IMR-90 (cell line): ENCODE results near the gene B3GAT2. TPM values are rescaled to one million over a fixed set of nuclear protein-coding genes. Genes with fewer than 3 reads are reported as not detected.

ENCODE experiments used
- ATAC-seq: fragments of 200-7000 bp; cut with Tn5 transposase; 2 replicates; pipeline ENCODE4 v1.9.1; 2020; ENCODE audit warnings: low read depth, mild to moderate bottlenecking, moderate library complexity
- BruUV-seq: library from RNA; stranded (reverse); fragments of 400-500 nt; replicated peaks from 2 replicates; lab custom pipeline; 2021; lab: Mats Ljungman, UMichigan
- CTCF ChIA-PET: fragments of 300-600 bp; formaldehyde crosslinking; extraction: SDS; loops from one replicate; lab custom pipeline; 2021; ENCODE audit warnings: antibody characterized with exemption; lab: Yijun Ruan, JAX
- POLR2A ChIA-PET: fragments of 300-600 bp; sonication (Branson Sonifier 250); formaldehyde crosslinking; loops from one replicate; lab custom pipeline; 2022; ENCODE audit warnings: antibody characterized with exemption; ENCODE audit not compliant: unreplicated experiment; lab: Charles Lee
- DNase-seq: peaks from one replicate; pipeline ENCODE4 v3.0.0; 2013
- H2AFZ ChIP-seq: replicated peaks from 2 replicates; pipeline ENCODE3; 2013; ENCODE audit warnings: low read length, mild to moderate bottlenecking; ENCODE audit not compliant: poor library complexity
- H2AK5ac ChIP-seq: 2 replicates; pipeline ENCODE4 v1.6.1; 2013; ENCODE audit warnings: low read depth, low read length, inconsistent platforms
- H2AK9ac ChIP-seq: replicated peaks from 2 replicates; pipeline ENCODE3; 2013; ENCODE audit warnings: mild to moderate bottlenecking, low read depth, low read length, moderate library complexity; ENCODE audit not compliant: poor library complexity
- H2BK120ac ChIP-seq: 2 replicates; pipeline ENCODE4 v1.6.1; 2013; ENCODE audit warnings: low read depth, low read length, inconsistent platforms
- H2BK15ac ChIP-seq: 3 replicates; pipeline ENCODE4 v1.6.1; 2013; ENCODE audit warnings: low read depth, low read length, inconsistent platforms
- H2BK20ac ChIP-seq: 2 replicates; pipeline ENCODE4 v1.6.1; 2013; ENCODE audit warnings: low read depth, mild to moderate bottlenecking, inconsistent platforms, low read length, moderate library complexity
- H2BK5ac ChIP-seq: 2 replicates; pipeline ENCODE4 v1.6.1; 2013; ENCODE audit warnings: mild to moderate bottlenecking, low read depth, low read length, inconsistent platforms; ENCODE audit not compliant: poor library complexity, severe bottlenecking
- H3K14ac ChIP-seq: replicated peaks from 2 replicates; pipeline ENCODE4 v1.6.1; 2013; ENCODE audit warnings: low read depth, low read length, inconsistent platforms
- H3K18ac ChIP-seq: 2 replicates; pipeline ENCODE4 v1.6.1; 2013; ENCODE audit warnings: low read depth, low read length, control low read depth
- H3K23ac ChIP-seq: 2 replicates; pipeline ENCODE4 v1.6.1; 2013; ENCODE audit warnings: low read depth, low read length, inconsistent platforms
- H3K27ac ChIP-seq: 2 replicates; pipeline ENCODE4 v1.5.1; 2013; ENCODE audit warnings: mild to moderate bottlenecking, control low read depth, low read length; ENCODE audit not compliant: insufficient read depth
- H3K27me3 ChIP-seq: 2 replicates; pipeline ENCODE4 v1.6.1; 2013; ENCODE audit warnings: low read length; ENCODE audit not compliant: control insufficient read depth, insufficient read depth
- H3K36me3 ChIP-seq: 2 replicates; pipeline ENCODE4 v1.6.1; 2013; ENCODE audit warnings: low read length, mixed read lengths; ENCODE audit not compliant: control insufficient read depth, insufficient read depth
- H3K4ac ChIP-seq: 2 replicates; pipeline ENCODE4 v1.6.1; 2013; ENCODE audit warnings: low read depth, low read length, inconsistent platforms
- H3K4me1 ChIP-seq: 2 replicates; pipeline ENCODE4 v1.6.1; 2013; ENCODE audit warnings: low read length, mixed read lengths; ENCODE audit not compliant: control insufficient read depth, insufficient read depth
- H3K4me2 ChIP-seq: 2 replicates; pipeline ENCODE4 v1.6.1; 2013; ENCODE audit warnings: low read depth, mild to moderate bottlenecking, control low read depth, low read length, moderate library complexity
- H3K4me3 ChIP-seq: 2 replicates; pipeline ENCODE4 v1.5.1; 2013; ENCODE audit warnings: low read depth, mild to moderate bottlenecking, control low read depth, low read length, moderate library complexity; ENCODE audit not compliant: insufficient read depth
- H3K56ac ChIP-seq: 2 replicates; pipeline ENCODE4 v1.6.1; 2013; ENCODE audit warnings: low read length, inconsistent platforms; ENCODE audit not compliant: insufficient read depth; ENCODE audit errors: extremely low read depth
- H3K79me1 ChIP-seq, 2 experiments: 2 replicates each; pipeline ENCODE4 v1.6.1; 2013; ENCODE audit warnings: low read length in 2 of 2, inconsistent platforms in 1 of 2, low read depth in 1 of 2
- H3K9ac ChIP-seq: 2 replicates; pipeline ENCODE4 v1.6.1; 2013; ENCODE audit warnings: low read depth, low read length, control low read depth
- H3K9me1 ChIP-seq: 2 replicates; pipeline ENCODE4 v1.6.1; 2013; ENCODE audit warnings: low read length, inconsistent platforms; ENCODE audit not compliant: insufficient read depth
- H3K9me3 ChIP-seq: 2 replicates; pipeline ENCODE4 v1.6.1; 2013; ENCODE audit warnings: low read length; ENCODE audit not compliant: control insufficient read depth, insufficient read depth
- H4K20me1 ChIP-seq: 2 replicates; pipeline ENCODE4 v1.6.1; 2013; ENCODE audit warnings: low read length, inconsistent platforms; ENCODE audit not compliant: insufficient read depth
- H4K5ac ChIP-seq: 2 replicates; pipeline ENCODE4 v1.6.1; 2013; ENCODE audit warnings: mild to moderate bottlenecking, low read depth, low read length, control low read depth
- H4K8ac ChIP-seq, 2 experiments: 2 replicates each; pipeline ENCODE4 v1.6.1; 2013; ENCODE audit warnings: low read depth in 2 of 2, low read length in 2 of 2, control low read depth in 1 of 2, inconsistent platforms in 1 of 2
- H4K91ac ChIP-seq: 2 replicates; pipeline ENCODE4 v1.6.1; 2013; ENCODE audit warnings: low read depth, low read length, inconsistent platforms; ENCODE audit not compliant: insufficient read depth
- CEBPB ChIP-seq: IDR thresholded peaks from 2 replicates; pipeline ENCODE4 v1.6.1; 2012; ENCODE audit warnings: low read depth, low read length, improper control_type of control experiment
- CHD1 ChIP-seq: IDR thresholded peaks from 2 replicates; pipeline ENCODE4 v1.6.1; 2012; ENCODE audit warnings: low read depth, low read length, improper control_type of control experiment
- WGBS, 2 experiments: methylation state at CpG; one replicate each; pipeline versions ENCODE4 v1.1.5 to v1.1.7; 2013; ENCODE audit warnings: missing lambda C conversion rate in 2 of 2; ENCODE audit not compliant: insufficient read length in 1 of 2; ENCODE audit errors: extremely low coverage in 2 of 2; 5-methylcytosine and 5-hydroxymethylcytosine counted together
- dilution Hi-C: fragments of 300-500 bp; cut with HindIII; formaldehyde crosslinking; loops from one replicate; pipeline ENCODE4 v1.14.3; 2018; ENCODE audit warnings: low sequenced_read_pairs; ENCODE audit not compliant: unreplicated experiment
- in situ Hi-C: fragments of 300-500 bp; cut with MboI; formaldehyde crosslinking; loops from 3 replicates; pipeline ENCODE4 v1.14.3; 2019; ENCODE audit warnings: low sequenced_read_pairs, inconsistent platforms, mixed read lengths
- intact Hi-C: fragments of 100-400 bp; cut with micrococcal nuclease; formaldehyde crosslinking; loops from 2 replicates; pipeline ENCODE4 v1.10.0; 2022
- polyA plus RNA-seq, 3 experiments: library from polyadenylated mRNA; depleted of rRNA; stranded (reverse); fragments of >200 nt; gene quantifications; 2 replicates each; pipeline ENCODE4 v1.2.3, GENCODE V29; 2012; ENCODE audit warnings: low replicate concordance in 1 of 3
- total RNA-seq: library from RNA; depleted of rRNA; stranded (reverse); fragments of >200 nt; gene quantifications from 2 replicates; pipeline ENCODE4 v1.2.3, GENCODE V29; 2012

Gene B3GAT2
- total and polyA plus RNA-seq, 2 of the 4 experiments (the other 2 are of a cell fraction) = 0.02 TPM; not detected in 1

- ChIA-PET POLR2A (no interaction called here), CTCF (interaction anchor here (1.0 kb wide), 1 partner anchor 12 kb away, joined by 3 read pairs; no protein-coding TSS in a partner anchor)
- in situ Hi-C loops = no loop called here
- ATAC-seq = peak; percentile 86
- no peak overlapping the region for H2AK5ac ChIP-seq
- peaks cover 4% of the 10 kb centered on the region; the same call in 1 of the 2 replicates for H3K4me1 ChIP-seq
- no peak overlapping the region; the same call in 1 of the 2 replicates for H4K5ac ChIP-seq
- H2BK5ac ChIP-seq = peak overlapping the region; percentile 54
- no peaks in the 10 kb centered on the region for H3K9me3 ChIP-seq
- peaks cover 1% of the 10 kb centered on the region; the same call in 1 of the 2 replicates for H3K36me3 ChIP-seq
- intact Hi-C loops = no loop called here
- TF ChIP-seq CEBPB = peak; percentile 61; the same call in 1 of the 2 replicates
- TF ChIP-seq CHD1 = no peak
- H3K9ac ChIP-seq = no peak overlapping the region
- H2BK20ac ChIP-seq = no peak overlapping the region
- H2BK15ac ChIP-seq = no peak overlapping the region
- peak; percentile 85 for DNase-seq
- H3K79me1 ChIP-seq = no peaks in the 10 kb centered on the region
- no peak overlapping the region for H2AFZ ChIP-seq
- H3K27me3 ChIP-seq = no peaks in the 10 kb centered on the region
- no peak overlapping the region for H3K56ac ChIP-seq
- dilution Hi-C loops = no loop called here
- 100% methylated on average over 1 of the region's 1 CpG; no CpG with 5 or more reads in 1 of the 2 experiments for WGBS, 2 experiments
- no peak overlapping the region for H4K91ac ChIP-seq
- BruUV-seq = no TSS peak
- no peak overlapping the region for H3K27ac ChIP-seq
- no peak overlapping the region for H3K14ac ChIP-seq
- no peak overlapping the region for H4K8ac ChIP-seq
- no peak overlapping the region for H3K4me2 ChIP-seq
- no peak overlapping the region for H3K4me3 ChIP-seq
- no peaks in the 10 kb centered on the region for H3K9me1 ChIP-seq
- no peak overlapping the region for H2AK9ac ChIP-seq
- H3K23ac ChIP-seq = no peak overlapping the region
- no peak overlapping the region for H3K4ac ChIP-seq
- H3K18ac ChIP-seq = peak overlapping the region; percentile 69; the same call in 1 of the 2 replicates
- H2BK120ac ChIP-seq = no peak overlapping the region
- no peaks in the 10 kb centered on the region; the same call in 1 of the 2 replicates for H4K20me1 ChIP-seq
Measured at GRCh38 chr6:70849348-70850069, 107.4 kb downstream of the B3GAT2 start.
